ENCODE measurements around the gene INIP.

DNA sequence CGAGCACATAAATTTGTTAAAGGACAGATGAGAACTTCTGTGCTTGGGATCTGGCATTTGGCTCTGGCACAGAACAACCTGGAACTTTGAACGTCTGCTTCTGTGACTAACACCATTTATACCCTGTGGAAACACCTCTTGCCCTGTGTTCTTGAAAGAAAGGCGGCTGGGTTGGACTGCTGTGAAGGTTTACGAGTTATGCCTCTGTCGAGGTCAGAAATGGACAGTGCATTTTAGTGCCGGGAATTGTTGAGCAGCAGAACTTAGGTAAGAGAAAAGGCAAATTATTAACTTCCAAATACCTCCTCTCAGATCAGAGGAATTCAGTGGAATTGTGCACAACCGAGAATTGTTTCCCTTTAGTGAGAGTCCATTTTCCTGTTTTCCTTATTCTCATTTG is 14.1 kb upstream of the INIP start:
- no peak for TF ChIP-seq FOXM1 (IDR thresholded peaks at IDR 0.05; ENCODE audit: borderline replicate concordance)
- no peak for TF ChIP-seq LEF1 (IDR thresholded peaks at IDR 0.05; ENCODE audit: borderline replicate concordance)

Measured in HEK293T (cell line).